OCI-LY1 (cell line): Measurements from ENCODE around the gene XRCC1.
"Not testable (repeated sequence)": the region's sequence is repeated elsewhere in the genome, so short reads cannot be mapped to it uniquely, and the experiment has no call there.

Source experiments
- H2AFZ ChIP-seq: fragments of 200-600 bp; sonication (generic), shearing (Covaris generic); 2 replicates; pipeline ENCODE4 v1.6.0; 2014; ENCODE audit warnings: antibody characterized with exemption, mild to moderate bottlenecking, low read length
- H3F3A ChIP-seq: fragments of 200-600 bp; sonication (generic), shearing (Covaris generic); 2 replicates; pipeline ENCODE4 v1.6.0; 2014; ENCODE audit warnings: mild to moderate bottlenecking, antibody characterized with exemption, low read length, moderate library complexity; ENCODE audit not compliant: insufficient read depth
- H3K27ac ChIP-seq: fragments of 200-600 bp; sonication (generic); 2 replicates; pipeline ENCODE4 v1.5.1; 2014; ENCODE audit warnings: low read length, mixed run types, mild to moderate bottlenecking, low read depth; ENCODE audit not compliant: poor library complexity, severe bottlenecking
- H3K27me3 ChIP-seq: fragments of 200-600 bp; sonication (generic); 2 replicates; pipeline ENCODE4 v1.6.0; 2014; ENCODE audit warnings: antibody characterized with exemption, mild to moderate bottlenecking, low read length, moderate library complexity; ENCODE audit not compliant: insufficient read depth
- H3K36me3 ChIP-seq: fragments of 200-600 bp; sonication (generic); 2 replicates; pipeline ENCODE4 v1.6.1; 2014; ENCODE audit warnings: mild to moderate bottlenecking, antibody characterized with exemption, low read length, moderate library complexity, mixed read lengths; ENCODE audit not compliant: insufficient read depth
- H3K4me1 ChIP-seq: fragments of 200-600 bp; sonication (generic); 2 replicates; pipeline ENCODE4 v1.5.1; 2014; ENCODE audit warnings: mild to moderate bottlenecking, low read length, moderate library complexity; ENCODE audit not compliant: insufficient read depth, severe bottlenecking
- H3K4me2 ChIP-seq: fragments of 200-600 bp; sonication (generic), shearing (Covaris generic); 2 replicates; pipeline ENCODE4 v1.6.1; 2014; ENCODE audit warnings: low read length
- H3K4me3 ChIP-seq: fragments of 200-600 bp; sonication (generic); 2 replicates; pipeline ENCODE4 v1.5.1; 2014; ENCODE audit warnings: low read length, low read depth, mild to moderate bottlenecking, mixed read lengths; ENCODE audit not compliant: poor library complexity, severe bottlenecking
- H3K79me2 ChIP-seq: fragments of 200-600 bp; shearing (Covaris generic); 2 replicates; pipeline ENCODE4 v1.6.1; 2016; ENCODE audit warnings: mixed run types, low read length, mixed read lengths; ENCODE audit not compliant: insufficient read depth
- H3K9ac ChIP-seq: fragments of 200-600 bp; sonication (generic), shearing (Covaris generic); 2 replicates; pipeline ENCODE4 v1.6.1; 2014; ENCODE audit warnings: mild to moderate bottlenecking, low read length, mixed read lengths
- H3K9me2 ChIP-seq: fragments of 200-600 bp; sonication (generic), shearing (Covaris generic); 2 replicates; pipeline ENCODE4 v1.6.1; 2014; ENCODE audit warnings: low read depth, mild to moderate bottlenecking, low read length, mixed read lengths
- H3K9me3 ChIP-seq: fragments of 200-600 bp; shearing (Covaris generic); 2 replicates; pipeline ENCODE4 v1.6.1; 2014; ENCODE audit warnings: low read length, mixed read lengths
- H4K20me1 ChIP-seq: fragments of 200-600 bp; sonication (generic), shearing (Covaris generic); 2 replicates; pipeline ENCODE4 v1.6.0; 2016; ENCODE audit warnings: mild to moderate bottlenecking, low read length; ENCODE audit not compliant: insufficient read depth
- CTCF ChIP-seq: fragments of 200-600 bp; sonication (generic), shearing (Covaris generic); IDR thresholded peaks from 2 replicates; pipeline ENCODE4 v1.5.1; 2017; ENCODE audit warnings: mild to moderate bottlenecking, antibody characterized with exemption, low read length, moderate library complexity, mixed read lengths
- EZH2 ChIP-seq: fragments of 200-600 bp; sonication (generic), shearing (Covaris generic); IDR thresholded peaks from 2 replicates; pipeline ENCODE4 v1.8.0; 2017; ENCODE audit warnings: borderline replicate concordance, mixed run types, mild to moderate bottlenecking, antibody characterized with exemption, low read length, moderate library complexity, mixed read lengths

XRCC1 gene

GRCh38 chr19:43524922-43525835 lies 50.1 kb downstream of the XRCC1 start:
- Histone ChIP-seq H3K27ac (no peak overlapping the region), H3K27me3 (no peaks in the 10 kb centered on the region), H3K4me3 (no peak overlapping the region), H3F3A (no peaks in the 10 kb centered on the region), H3K4me1 (peaks cover 27% of the 10 kb centered on the region), H3K9ac (no peak overlapping the region), H2AFZ (no peak overlapping the region), H3K9me3 (no peaks in the 10 kb centered on the region), H3K36me3 (no peaks in the 10 kb centered on the region), H4K20me1 (no peaks in the 10 kb centered on the region), H3K79me2 (no peaks in the 10 kb centered on the region), H3K4me2 (no peak overlapping the region), H3K9me2 (no peaks in the 10 kb centered on the region)
- TF ChIP-seq CTCF (no peak), EZH2 (no peak)

GRCh38 chr19:43523696-43524095 lies 51.6 kb downstream of the XRCC1 start:
- H3K4me3 ChIP-seq, H3K36me3 ChIP-seq, H3K9ac ChIP-seq, H3K9me2 ChIP-seq, H3K4me2 ChIP-seq, H4K20me1 ChIP-seq, H2AFZ ChIP-seq, H3K9me3 ChIP-seq, H3K27ac ChIP-seq, H3K79me2 ChIP-seq, H3K27me3 ChIP-seq, H3F3A ChIP-seq: not testable (repeated sequence)
- H3K4me1 ChIP-seq = peaks cover 35% of the 10 kb centered on the region

DNA sequence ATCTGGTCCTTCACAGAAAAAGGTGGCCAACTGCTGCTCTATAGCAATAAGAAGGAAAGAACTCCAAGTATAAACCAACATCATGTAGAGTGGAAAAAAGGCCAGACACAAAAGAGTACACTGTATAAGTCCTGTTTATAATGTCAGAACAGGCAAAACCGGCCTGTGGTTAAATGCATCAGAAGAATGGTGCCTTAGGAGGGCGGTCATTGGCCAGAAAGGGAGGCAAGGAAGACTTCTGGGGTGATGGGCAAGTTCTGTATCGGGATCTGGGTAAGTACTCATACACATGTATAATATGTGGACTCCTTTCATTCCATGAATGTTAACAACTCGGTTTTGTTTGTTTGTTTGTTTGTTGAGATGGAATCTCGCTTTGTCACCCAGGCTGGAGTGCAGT lies 52.4 kb downstream of the XRCC1 start:
- Histone ChIP-seq H3K27me3 (no peaks in the 10 kb centered on the region), H3K36me3 (no peaks in the 10 kb centered on the region), H3K9me3 (no peaks in the 10 kb centered on the region), H4K20me1 (no peaks in the 10 kb centered on the region), H2AFZ (no peak overlapping the region), H3K27ac (no peak overlapping the region), H3K4me2 (no peak overlapping the region), H3K79me2 (no peaks in the 10 kb centered on the region), H3F3A (no peaks in the 10 kb centered on the region), H3K4me1 (peaks cover 38% of the 10 kb centered on the region), H3K4me3 (no peak overlapping the region), H3K9me2 (no peaks in the 10 kb centered on the region), H3K9ac (no peak overlapping the region)
- TF ChIP-seq CTCF (no peak), EZH2 (no peak)
